NB4 (cell line): ENCODE results near the gene MEGF6.

Source experiments
- CTCF ChIP-seq: IDR thresholded peaks from one replicate; pipeline ENCODE4 v1.5.1; 2012; ENCODE audit warnings: low read depth, low read length
- MAX ChIP-seq: IDR thresholded peaks from 2 replicates; pipeline ENCODE4 v1.6.1; 2011; ENCODE audit warnings: low read depth, low read length
- MYC ChIP-seq: IDR thresholded peaks from 2 replicates; pipeline ENCODE4 v1.6.1; 2011; ENCODE audit warnings: low read depth, low read length
- POLR2A ChIP-seq: IDR thresholded peaks from 2 replicates; pipeline ENCODE4 v1.6.1; 2011; ENCODE audit warnings: mild to moderate bottlenecking; ENCODE audit not compliant: insufficient read length; ENCODE audit errors: extremely low read depth

GRCh38 chr1:3659093-3659492, 47.8 kb upstream of the MEGF6 start:
- TF ChIP-seq CTCF (no peak), POLR2A (no peak), MYC (no peak), MAX (no peak)
